Activated B cell treated with CpG ODN at 0.5 μM for 24 hours (primary cell): ENCODE measurements around the gene YARS1. TPM values are rescaled to one million over a fixed set of nuclear protein-coding genes. Genes with fewer than 3 reads are reported as not detected.

ENCODE experiments used
- ATAC-seq: fragments of 200-7000 bp; cut with Tn5 transposase; one replicate; pipeline ENCODE4 v1.10.0; 2021; ENCODE audit warnings: low read depth, mild to moderate bottlenecking, moderate library complexity
- CTCF ChIA-PET: fragments of 350-600 bp; sonication (Branson Sonifier 250); formaldehyde crosslinking; loops from one replicate; lab custom pipeline; 2021; ENCODE audit warnings: antibody characterized with exemption; lab: Charles Lee
- POLR2A ChIA-PET: fragments of 350-600 bp; sonication (Branson Sonifier 250); formaldehyde crosslinking; loops from one replicate; lab custom pipeline; 2021; ENCODE audit warnings: antibody characterized with exemption; lab: Charles Lee
- DNase-seq: peaks from one replicate; pipeline ENCODE4 v3.0.0; 2022
- H3K27ac Mint-ChIP-seq: one replicate; pipeline ENCODE4 v1.8.0; 2020; ENCODE audit warnings: mixed read lengths
- H3K27me3 Mint-ChIP-seq: one replicate; pipeline ENCODE4 v1.8.0; 2021; ENCODE audit warnings: mixed read lengths
- H3K36me3 Mint-ChIP-seq: one replicate; pipeline ENCODE4 v1.8.0; 2021; ENCODE audit warnings: low read depth, mixed read lengths
- H3K4me1 Mint-ChIP-seq: one replicate; pipeline ENCODE4 v1.8.0; 2021; ENCODE audit warnings: mixed read lengths
- H3K4me3 Mint-ChIP-seq: one replicate; pipeline ENCODE4 v1.8.0; 2020; ENCODE audit warnings: mild to moderate bottlenecking, mixed read lengths
- H3K9me3 Mint-ChIP-seq: one replicate; pipeline ENCODE4 v1.8.0; 2020; ENCODE audit warnings: mixed read lengths
- CTCF ChIP-seq: fragments of 200-600 bp; IDR thresholded peaks from one replicate; pipeline ENCODE4 v1.8.0; 2022; ENCODE audit warnings: antibody characterized with exemption, mild to moderate bottlenecking
- intact Hi-C: fragments of 100-400 bp; cut with micrococcal nuclease; formaldehyde crosslinking; loops from one replicate; pipeline ENCODE4 v1.15.1; 2024
- total RNA-seq: library from RNA; stranded (reverse); gene quantifications from 2 replicates; pipeline ENCODE4 v1.2.3, GENCODE V29; 2022

Gene YARS1
- total RNA-seq, 1 donor from 2014 or later: 232 TPM

- Mint-ChIP-seq H3K36me3 (peaks cover 47% of the 10 kb centered on the region), H3K4me3 (no peak overlapping the region), H3K27ac (no peak overlapping the region), H3K4me1 (no peaks in the 10 kb centered on the region), H3K9me3 (no peaks in the 10 kb centered on the region), H3K27me3 (no peaks in the 10 kb centered on the region)
- DNase-seq (no peak), ATAC-seq (no peak)
- no peak for TF ChIP-seq CTCF
- ChIA-PET CTCF (interaction anchor here (1.1 to 4.4 kb wide), 9 partner anchors 10 to 373 kb away, joined by 3 to 50 read pairs (median 4); no protein-coding TSS in a partner anchor), POLR2A (interaction anchor here (1.4 kb wide), 1 partner anchor 253 kb away, joined by 17 read pairs; no protein-coding TSS in a partner anchor)
- intact Hi-C loops: loop anchor here (1.0 to 5.0 kb wide), 5 partner anchors 62 to 373 kb away; partner anchors contain the start of gene FNDC5
Observed at GRCh38 chr1:32773764-32774463, 43.2 kb downstream of the YARS1 start.

- Mint-ChIP-seq H3K4me1 (no peaks in the 10 kb centered on the region), H3K27ac (no peak overlapping the region), H3K4me3 (no peak overlapping the region), H3K27me3 (no peaks in the 10 kb centered on the region), H3K9me3 (no peaks in the 10 kb centered on the region), H3K36me3 (peaks cover 41% of the 10 kb centered on the region)
- DNase-seq (peak; percentile 60), ATAC-seq (peak; percentile 76)
- POLR2A ChIA-PET: interaction anchor here (0.6 to 1.2 kb wide), 3 partner anchors 61 to 253 kb away, joined by 3 to 6 read pairs (median 4); partner anchors contain the start of gene RBBP4
- intact Hi-C loops: loop anchor here (1.0 to 5.0 kb wide), 5 partner anchors 61 to 372 kb away; partner anchors contain the start of gene FNDC5
- TF ChIP-seq CTCF: peak; percentile 45
- CTCF ChIA-PET: interaction anchor here (1.1 to 4.4 kb wide), 10 partner anchors 10 to 372 kb away, joined by 3 to 50 read pairs (median 3); no protein-coding TSS in a partner anchor
Observed at GRCh38 chr1:32773018-32773763, 44.0 kb downstream of the YARS1 start.

- CTCF ChIA-PET: interaction anchor here (0.5 to 4.4 kb wide), 10 partner anchors 11 to 371 kb away, joined by 3 to 50 read pairs (median 4); no protein-coding TSS in a partner anchor
- Mint-ChIP-seq H3K36me3 (peaks cover 33% of the 10 kb centered on the region), H3K4me1 (no peaks in the 10 kb centered on the region), H3K4me3 (no peak overlapping the region), H3K27ac (no peak overlapping the region), H3K9me3 (no peaks in the 10 kb centered on the region), H3K27me3 (no peaks in the 10 kb centered on the region)
- ATAC-seq (no peak), DNase-seq (no peak)
- intact Hi-C loops: loop anchor here (1.0 to 5.0 kb wide), 5 partner anchors 60 to 371 kb away; partner anchors contain the start of gene FNDC5
- POLR2A ChIA-PET: interaction anchor here (0.6 to 1.2 kb wide), 3 partner anchors 60 to 252 kb away, joined by 3 to 6 read pairs (median 4); partner anchors contain the start of gene RBBP4
- no peak for TF ChIP-seq CTCF
Observed at GRCh38 chr1:32772281-32773017, 44.7 kb downstream of the YARS1 start.

- CTCF ChIA-PET: interaction anchor here (3.4 to 4.4 kb wide), 3 partner anchors 60 to 370 kb away, joined by 40 to 50 read pairs (median 41); no protein-coding TSS in a partner anchor
- Mint-ChIP-seq H3K4me1 (no peaks in the 10 kb centered on the region), H3K4me3 (no peak overlapping the region), H3K36me3 (peaks cover 32% of the 10 kb centered on the region), H3K27me3 (no peaks in the 10 kb centered on the region), H3K9me3 (no peaks in the 10 kb centered on the region), H3K27ac (no peak overlapping the region)
- no peak for TF ChIP-seq CTCF
- ATAC-seq: no peak
- no peak for DNase-seq
- POLR2A ChIA-PET: interaction anchor here (1.0 kb wide), 1 partner anchor 120 kb away, joined by 3 read pairs; the partner anchor contains the start of gene RBBP4
- intact Hi-C loops: loop anchor here (5.0 kb wide), 1 partner anchor 101 kb away; the partner anchor contains the start of gene FNDC5
Observed at GRCh38 chr1:32771561-32772280, 45.4 kb downstream of the YARS1 start.
